GM19372 (cell line): ENCODE data around the gene AKIRIN1.
"Not testable (repeated sequence)": the region's sequence is repeated elsewhere in the genome, so short reads cannot be mapped to it uniquely, and the experiment has no call there.

Experiments
- ATAC-seq: cut with Tn5 transposase; IDR thresholded peaks from one replicate; pipeline ENCODE4 v1.9.1; 2021; ENCODE audit warnings: mild to moderate bottlenecking, low read depth, moderate library complexity; ENCODE audit not compliant: unreplicated experiment

The AKIRIN1 gene

DNA sequence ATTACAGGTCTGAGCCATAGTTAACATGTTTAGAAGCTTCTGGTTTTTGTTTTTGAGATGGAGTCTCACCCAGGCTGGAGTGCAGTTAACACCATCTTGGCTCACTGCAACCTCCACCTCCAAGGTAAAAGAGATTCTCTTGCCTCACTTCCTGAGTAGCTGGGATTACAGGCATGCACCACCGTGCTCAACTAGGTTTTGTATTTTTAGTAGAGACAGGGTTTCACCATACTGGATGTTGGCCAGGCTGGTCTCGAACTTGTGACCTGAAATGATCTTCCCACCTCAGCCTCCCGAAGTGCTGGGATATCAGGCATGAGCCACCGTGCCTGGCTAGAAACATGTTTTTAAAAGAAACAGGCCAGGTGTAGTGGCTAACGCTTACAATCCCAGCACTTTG lies 45.6 kb downstream of the AKIRIN1 start:
- no peak for ATAC-seq

GRCh38 chr1:39043513-39043912 lies 52.4 kb downstream of the AKIRIN1 start:
- no peak for ATAC-seq

DNA sequence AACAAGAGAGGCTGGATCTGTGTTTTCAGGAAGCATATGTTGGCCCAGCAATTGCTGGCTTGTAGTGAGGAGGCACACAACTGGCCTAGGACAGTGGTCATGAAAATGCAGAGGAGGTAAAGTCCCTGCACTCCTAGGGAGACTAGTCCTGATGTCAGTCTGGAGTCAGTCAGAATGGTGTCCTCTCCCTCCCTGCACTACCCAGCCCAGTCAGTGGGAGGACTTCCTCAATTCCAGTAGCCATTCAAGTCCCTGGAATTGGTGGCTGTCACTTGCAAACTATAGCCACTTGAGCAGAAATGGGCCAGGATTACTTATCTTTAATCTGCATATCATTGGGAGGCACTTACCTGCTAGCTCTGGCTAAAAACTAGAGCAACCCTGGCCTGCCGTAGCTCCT lies 53.7 kb downstream of the AKIRIN1 start:
- ATAC-seq = no peak

GRCh38 chr1:39045231-39045630 lies 54.2 kb downstream of the AKIRIN1 start:
- ATAC-seq = no peak

GRCh38 chr1:39046613-39047210 lies 55.6 kb downstream of the AKIRIN1 start:
- no peak for ATAC-seq

GRCh38 chr1:39047374-39048229 lies 56.5 kb downstream of the AKIRIN1 start:
- no peak for ATAC-seq

DNA sequence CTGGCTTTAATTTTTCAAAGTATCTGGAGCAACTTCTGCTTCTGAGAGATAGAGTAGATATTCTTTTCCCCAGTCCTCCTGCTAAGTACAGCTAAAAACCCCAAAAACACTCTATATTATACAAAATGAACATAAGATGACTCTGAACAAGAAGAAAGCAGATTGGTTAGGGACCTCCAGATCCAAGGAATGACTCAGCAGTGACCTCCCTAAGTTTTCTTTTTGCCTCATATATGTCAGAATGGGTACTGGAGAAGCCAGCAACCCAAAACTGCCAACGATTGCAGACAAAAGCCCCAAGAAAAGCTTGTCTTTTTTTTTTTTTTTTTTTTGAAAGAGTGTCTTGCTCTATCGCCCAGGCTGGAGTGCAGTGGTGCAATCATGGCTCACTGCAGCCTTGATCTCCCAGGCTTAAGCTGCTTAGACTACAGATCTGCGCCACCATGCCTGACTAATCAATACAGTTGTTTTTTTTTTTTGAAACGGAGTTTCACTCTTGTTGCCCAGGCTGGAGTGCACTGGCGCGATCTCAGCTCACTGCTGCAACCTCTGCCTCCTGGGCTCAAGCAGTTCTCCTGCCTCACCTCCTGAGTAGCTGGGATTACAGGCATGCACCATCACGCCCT lies 57.8 kb downstream of the AKIRIN1 start:
- no peak for ATAC-seq

DNA sequence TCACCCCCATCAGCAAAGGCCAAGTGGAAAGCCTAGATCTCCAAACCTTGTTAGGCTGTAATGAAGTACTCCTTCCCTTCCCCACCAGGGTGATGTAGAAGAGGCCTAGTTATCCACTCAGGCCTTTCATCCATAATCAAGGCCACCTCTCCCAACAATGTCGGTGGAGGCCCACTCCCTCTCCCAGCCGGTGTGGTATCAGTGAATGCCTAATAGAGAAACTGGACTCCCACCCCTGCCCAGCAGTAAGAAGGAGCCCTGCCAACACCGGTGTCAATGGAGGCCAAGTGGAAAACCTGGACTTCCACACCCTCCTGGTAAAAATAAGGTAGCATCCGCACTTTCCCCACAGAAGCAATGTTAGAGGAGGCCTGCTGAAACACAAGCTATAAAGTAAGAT lies 58.9 kb downstream of the AKIRIN1 start:
- ATAC-seq = no peak

DNA sequence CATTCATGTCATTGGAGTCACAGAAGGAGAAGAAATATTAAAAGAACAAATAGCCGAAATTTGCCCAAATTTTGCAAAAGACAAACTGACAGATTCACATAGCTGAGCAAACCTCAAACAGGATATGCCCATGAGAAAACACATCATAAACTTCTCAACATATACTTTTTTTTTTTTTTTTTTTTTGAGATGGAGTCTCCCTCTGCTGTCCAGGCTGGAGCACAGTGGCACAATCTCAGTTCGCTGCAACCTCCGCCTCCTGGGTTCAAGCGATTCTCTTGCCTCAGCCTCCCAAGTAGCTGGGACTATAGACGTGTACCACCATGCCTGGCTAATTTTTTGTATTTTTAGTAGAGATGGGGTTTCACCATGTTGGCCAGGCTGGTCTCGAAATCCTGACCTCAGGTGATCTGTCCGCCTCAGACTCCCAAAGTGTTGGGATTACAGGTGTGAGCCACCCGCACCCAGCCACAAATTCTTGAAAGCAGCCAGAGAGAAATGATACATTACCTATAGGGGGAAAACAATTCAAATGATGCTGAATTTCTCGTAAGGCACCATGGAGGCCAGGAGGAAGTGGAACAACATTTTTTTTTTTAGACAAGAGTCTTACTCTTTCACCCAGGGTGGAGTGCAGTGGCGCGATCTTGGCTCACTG lies 60.2 kb downstream of the AKIRIN1 start:
- not testable (repeated sequence) for ATAC-seq

DNA sequence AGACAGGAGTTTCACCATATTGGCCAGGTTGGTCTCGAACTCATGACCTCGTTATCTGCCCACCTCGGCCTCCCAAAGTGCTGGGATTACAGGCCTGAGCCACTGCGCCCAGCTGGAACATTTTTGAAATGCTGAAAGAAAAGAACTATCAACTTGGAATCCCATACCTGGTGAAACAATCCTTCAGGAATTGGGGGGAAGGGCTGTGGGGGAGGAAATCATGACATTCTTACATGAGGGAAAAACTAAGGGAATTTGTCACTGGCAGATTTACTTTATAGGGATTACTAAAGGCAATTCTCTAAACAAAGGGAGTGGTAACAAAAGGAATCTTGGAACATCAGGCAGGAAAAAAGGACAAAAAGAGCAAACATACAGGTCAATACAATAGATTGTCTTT lies 60.9 kb downstream of the AKIRIN1 start:
- ATAC-seq = no peak

DNA sequence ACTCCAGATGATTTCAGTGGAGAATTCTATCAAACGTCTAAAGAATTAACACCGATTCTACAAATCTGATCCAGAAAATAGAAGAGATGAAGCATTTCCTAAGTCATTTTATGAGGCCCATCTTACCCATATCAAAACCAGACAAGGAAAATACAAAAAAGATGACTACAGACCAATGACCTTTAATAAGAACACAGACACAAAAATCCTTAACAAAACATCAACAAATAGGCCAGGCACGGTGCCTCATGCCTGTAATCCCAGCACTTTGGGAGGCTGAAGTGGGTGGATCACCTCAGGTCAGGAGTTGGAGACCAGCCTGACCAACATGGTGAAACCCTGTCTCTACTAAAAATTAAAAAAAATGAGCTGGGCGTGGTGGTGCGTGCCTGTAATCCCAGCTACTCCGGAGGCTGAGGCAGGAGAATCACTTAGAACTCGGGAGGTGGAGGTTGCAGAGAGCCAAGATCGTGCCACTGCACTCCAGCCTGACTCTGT lies 64.2 kb downstream of the AKIRIN1 start:
- not testable (repeated sequence) for ATAC-seq
